ENCODE measurements around the gene BSX. TPM values are rescaled to one million over a fixed set of nuclear protein-coding genes. Genes with fewer than 3 reads are reported as not detected.

Gene BSX
- not detected in 2 replicates for total RNA-seq

DNA sequence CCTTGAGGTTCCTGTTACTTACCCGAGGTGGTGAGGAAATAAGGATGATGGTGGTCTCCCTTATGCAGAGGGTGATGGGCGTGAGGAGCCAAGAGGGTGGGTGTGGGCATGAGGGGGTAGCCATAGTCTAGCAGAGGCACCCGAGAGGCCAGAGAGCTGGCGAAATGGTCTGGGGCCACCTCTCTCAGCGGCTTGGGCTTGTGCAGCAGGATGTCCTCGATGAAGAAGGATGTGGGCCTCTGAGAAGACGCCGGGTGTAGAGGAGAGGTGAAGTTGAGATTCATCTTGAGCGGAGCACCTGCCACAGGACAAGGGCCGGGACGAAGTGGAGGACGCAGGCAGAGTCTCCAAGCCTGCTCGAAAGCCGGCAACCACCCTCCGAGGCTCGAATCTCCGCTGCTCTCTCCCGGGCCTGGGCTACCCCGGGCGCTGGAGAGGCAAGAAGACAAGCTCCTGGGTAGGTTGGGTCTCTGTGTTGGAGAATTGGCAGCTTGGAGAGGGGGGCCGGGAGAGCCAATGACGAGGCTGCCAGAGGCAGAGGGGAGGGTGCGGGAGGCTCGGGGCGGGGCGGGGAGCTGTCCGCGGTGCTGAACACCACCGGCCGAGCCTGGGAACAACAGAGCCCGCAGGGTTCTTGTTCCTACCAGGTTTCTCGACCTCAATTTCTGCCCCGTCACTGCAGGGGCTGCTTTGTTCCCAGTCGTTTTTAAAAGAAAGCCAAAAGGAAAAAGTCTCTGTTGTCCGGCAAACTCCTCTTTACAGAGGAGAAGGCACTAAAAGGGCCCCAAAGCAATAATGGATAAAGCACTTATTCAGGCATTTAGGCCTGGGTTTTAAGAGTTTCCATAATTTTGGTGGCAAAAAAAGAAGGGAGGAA is at the start of gene BSX:
Gene BSX (minus strand): TSS at position 447 of the 877 bp plus-strand sequence. CDS start 163 bp downstream, at position 284.

Other genes with a start within 250 kb of the BSX start
- gene CRTAM, start 143.3 kb downstream of the BSX start, total RNA-seq: not detected in 2 replicates
- 5.5 and 6.4 TPM in 2 replicates for gene JHY, start 99.1 kb downstream of the BSX start, total RNA-seq
- gene HSPA8, start 80.3 kb upstream of the BSX start, total RNA-seq: 1,144 and 2,381 TPM in 2 replicates
- under 0.01 and 0.43 TPM in 2 replicates for gene CLMP, start 213.4 kb upstream of the BSX start, total RNA-seq